HL-60 (cell line): ENCODE results near the gene RNF214.

Experiments used
- DNase-seq, 2 experiments: peaks; one replicate each; pipeline ENCODE4 v3.0.0-alpha.2; 2010 to 2020; ENCODE audit warnings: low read depth in 1 of 2, low spot score in 1 of 2
- H3K27ac ChIP-seq: fragments of 250-450 bp; sonication (Bioruptor Pico); replicated peaks from 2 replicates; pipeline ENCODE4 v1.5.1; 2020; ENCODE audit warnings: mild to moderate bottlenecking, moderate library complexity
- H3K27me3 ChIP-seq: fragments of 250-450 bp; sonication (Bioruptor Pico); 2 replicates; pipeline ENCODE4 v1.5.1; 2021; ENCODE audit warnings: mild to moderate bottlenecking, moderate library complexity; ENCODE audit not compliant: insufficient read depth, poor library complexity, severe bottlenecking
- H3K4me3 ChIP-seq: replicated peaks from 2 replicates; pipeline ENCODE4 v1.5.1; 2011; ENCODE audit warnings: mild to moderate bottlenecking, control low read depth, low read length; ENCODE audit not compliant: insufficient read depth
- CTCF ChIP-seq: IDR thresholded peaks from one replicate; pipeline ENCODE4 v1.5.1; 2011; ENCODE audit warnings: low read length, control low read depth, inconsistent platforms; ENCODE audit not compliant: insufficient read depth
- GABPA ChIP-seq: IDR thresholded peaks from 2 replicates; pipeline ENCODE4 v1.6.1; 2012; ENCODE audit warnings: low read depth
- POLR2AphosphoS5 ChIP-seq: IDR thresholded peaks from 2 replicates; pipeline ENCODE4 v1.6.1; 2012; ENCODE audit warnings: low read depth
- REST ChIP-seq: IDR thresholded peaks from 2 replicates; pipeline ENCODE4 v1.6.1; 2012; ENCODE audit warnings: low read depth; ENCODE audit not compliant: insufficient replicate concordance
- SPI1 ChIP-seq: IDR thresholded peaks from 2 replicates; pipeline ENCODE4 v1.6.1; 2012; ENCODE audit warnings: low read depth, mild to moderate bottlenecking, borderline replicate concordance

Gene RNF214

GRCh38 chr11:117296881-117297280 lies 64.4 kb downstream of the RNF214 start:
- TF ChIP-seq SPI1 (no peak), POLR2AphosphoS5 (no peak), CTCF (no peak), GABPA (no peak), REST (no peak)
- DNase-seq: no peak
- no peak overlapping the region for H3K27ac ChIP-seq
- no peaks in the 10 kb centered on the region for H3K27me3 ChIP-seq
- H3K4me3 ChIP-seq: no peak overlapping the region

- no peak for DNase-seq
- Histone ChIP-seq H3K27me3 (no peaks in the 10 kb centered on the region), H3K4me3 (no peak overlapping the region), H3K27ac (no peak overlapping the region)
- TF ChIP-seq SPI1: no peak
- no peak for TF ChIP-seq CTCF
- no peak for TF ChIP-seq POLR2AphosphoS5
- no peak for TF ChIP-seq GABPA
- no peak for TF ChIP-seq REST
Observed at GRCh38 chr11:117298195-117298594, 65.7 kb downstream of the RNF214 start.

- no peak overlapping the region for H3K27ac ChIP-seq
Observed at GRCh38 chr11:117299351-117300282, 67.1 kb downstream of the RNF214 start.

More at GRCh38 chr11:117299351-117300282, 67.1 kb downstream of the RNF214 start:
- H3K27me3 ChIP-seq: no peaks in the 10 kb centered on the region
- no peak overlapping the region for H3K4me3 ChIP-seq
- TF ChIP-seq REST: no peak
- TF ChIP-seq CTCF: no peak
- no peak for TF ChIP-seq POLR2AphosphoS5
- TF ChIP-seq GABPA: no peak
- no peak for TF ChIP-seq SPI1
- no peak for DNase-seq
